NK-92 (cell line): ENCODE measurements around the gene RASGEF1B.
"Not testable (repeated sequence)": the region's sequence is repeated elsewhere in the genome, so short reads cannot be mapped to it uniquely, and the experiment has no call there.

ENCODE experiments used
- DNase-seq: peaks from one replicate; lab custom pipeline; 2025; ENCODE audit not compliant: unreplicated experiment; lab: John Stamatoyannopoulos, UW

RASGEF1B gene

DNA sequence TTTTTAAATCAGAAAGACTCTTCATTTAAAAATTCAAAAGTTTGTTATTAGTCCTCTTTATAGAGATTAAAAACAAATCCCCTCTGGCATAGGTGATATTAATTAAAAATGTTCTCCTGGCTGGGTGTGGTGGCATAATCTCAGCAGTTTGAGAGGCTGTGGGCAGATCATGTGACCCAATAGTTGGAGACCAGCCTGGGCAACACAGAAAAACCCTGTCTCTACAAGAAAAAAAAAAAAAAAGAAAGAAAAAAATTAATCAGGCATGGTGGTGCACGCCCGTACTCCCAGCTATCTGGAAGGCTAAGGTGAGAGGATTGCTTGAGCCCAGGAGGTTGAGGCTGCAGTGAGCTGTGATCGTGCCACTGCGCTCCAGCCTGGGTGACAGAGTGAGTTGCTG lies 38.9 kb downstream of the RASGEF1B start:
- DNase-seq, result no peak

GRCh38 chr4:81431971-81432370 lies 39.7 kb downstream of the RASGEF1B start:
- DNase-seq, result no peak

GRCh38 chr4:81429607-81430006 lies 42.1 kb downstream of the RASGEF1B start:
- DNase-seq, result no peak

GRCh38 chr4:81429031-81429430 lies 42.7 kb downstream of the RASGEF1B start:
- DNase-seq, result no peak

DNA sequence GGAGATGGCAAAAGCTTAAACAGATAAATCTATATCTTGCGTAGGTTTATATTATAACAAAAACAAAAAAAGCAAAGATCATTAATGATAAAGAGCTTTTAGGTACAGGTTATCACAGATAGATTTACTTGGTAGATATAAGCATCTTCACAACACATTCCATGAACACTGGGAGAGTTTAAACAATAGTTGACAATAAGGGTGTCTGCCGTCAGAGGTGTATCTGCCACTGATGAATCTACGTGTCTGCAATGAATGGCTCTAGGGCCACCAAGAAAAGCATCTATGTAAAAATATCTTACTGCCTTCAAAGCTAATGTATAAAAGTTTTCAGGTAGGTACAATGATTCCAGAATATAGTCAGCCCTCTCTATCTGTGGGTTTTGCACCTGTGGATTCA lies 43.7 kb downstream of the RASGEF1B start:
- DNase-seq, result no peak

GRCh38 chr4:81427344-81427821 lies 44.3 kb downstream of the RASGEF1B start:
- no peak for DNase-seq

DNA sequence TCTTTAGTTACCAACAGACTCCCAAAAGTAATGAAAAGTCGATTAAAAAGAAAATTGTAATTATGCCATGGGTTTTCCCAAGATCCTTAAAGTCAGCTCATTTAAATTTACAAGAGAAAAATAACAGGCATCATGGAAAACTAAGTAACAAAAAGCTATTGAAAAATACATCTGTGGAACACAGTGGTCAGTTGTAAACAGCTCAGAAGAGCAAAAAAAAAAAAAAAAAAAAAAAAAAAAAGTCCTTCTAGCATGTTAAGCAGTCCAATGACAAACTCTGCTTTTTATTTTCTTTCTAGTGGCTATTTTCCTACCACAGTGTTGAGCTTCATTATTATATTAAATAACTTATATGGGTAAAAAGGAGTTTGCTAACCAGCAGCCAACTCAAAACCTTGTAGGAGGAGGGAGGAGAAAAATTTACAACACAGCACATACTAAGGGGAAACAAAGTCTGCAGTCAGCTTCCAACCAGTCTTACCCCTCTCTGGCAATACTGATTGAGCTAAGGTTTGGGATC lies 44.9 kb downstream of the RASGEF1B start:
- DNase-seq, result no peak

- no peak for DNase-seq
These were observed 46.6 kb downstream of the RASGEF1B start for GRCh38 chr4:81424816-81425755.

GRCh38 chr4:81424336-81424735 lies 47.4 kb downstream of the RASGEF1B start:
- DNase-seq, result no peak

- DNase-seq, result no peak
These were observed 49.1 kb downstream of the RASGEF1B start for GRCh38 chr4:81422595-81422994.

- DNase-seq, result no peak
These were observed 50.1 kb downstream of the RASGEF1B start for GRCh38 chr4:81421346-81422218.

DNA sequence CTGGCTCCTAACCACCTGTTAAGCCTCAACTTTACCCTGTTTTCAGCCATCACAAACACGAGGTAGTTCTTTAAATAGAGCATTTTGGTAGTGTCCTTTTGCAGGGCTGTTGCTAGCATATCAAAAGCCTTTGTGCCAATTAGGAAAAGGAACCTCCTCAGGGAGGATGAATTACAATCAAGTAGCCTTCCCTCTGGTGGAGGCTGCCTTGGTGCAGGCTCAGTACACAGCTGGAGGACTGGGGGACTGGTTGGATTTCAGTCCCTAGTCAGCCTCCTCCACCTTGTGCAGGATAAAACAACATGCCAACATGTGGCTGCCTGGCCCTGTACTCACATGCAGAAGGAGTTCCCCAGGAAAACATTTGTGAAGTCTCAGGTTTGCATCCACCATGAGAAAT lies 53.1 kb downstream of the RASGEF1B start:
- DNase-seq, result no peak

DNA sequence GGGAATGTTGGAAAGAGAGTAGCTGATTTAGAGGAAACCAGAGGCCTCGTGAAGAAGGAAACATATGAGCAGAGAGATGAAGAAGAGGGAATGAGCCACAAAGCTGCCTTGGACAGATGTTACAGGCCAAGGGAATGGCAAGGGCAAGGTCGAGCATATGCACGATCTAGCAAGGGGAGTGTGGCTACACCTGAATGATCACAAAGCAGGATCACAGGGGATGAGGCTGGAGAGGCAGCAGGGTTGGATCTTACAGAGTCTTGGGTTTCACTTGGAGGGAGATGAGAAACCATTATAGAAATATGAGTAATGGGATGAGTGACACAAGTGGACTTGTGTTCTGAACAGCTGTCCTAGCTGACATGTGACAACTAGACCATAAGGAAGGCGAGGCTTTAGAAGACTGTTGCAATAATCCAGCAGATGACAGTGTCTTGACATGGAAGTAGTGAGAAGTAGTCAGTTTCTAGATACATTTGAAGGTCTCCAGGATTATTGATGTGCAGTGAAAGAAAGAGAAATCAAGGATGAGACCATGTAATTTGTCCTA lies 58.7 kb downstream of the RASGEF1B start:
- DNase-seq, result no peak

DNA sequence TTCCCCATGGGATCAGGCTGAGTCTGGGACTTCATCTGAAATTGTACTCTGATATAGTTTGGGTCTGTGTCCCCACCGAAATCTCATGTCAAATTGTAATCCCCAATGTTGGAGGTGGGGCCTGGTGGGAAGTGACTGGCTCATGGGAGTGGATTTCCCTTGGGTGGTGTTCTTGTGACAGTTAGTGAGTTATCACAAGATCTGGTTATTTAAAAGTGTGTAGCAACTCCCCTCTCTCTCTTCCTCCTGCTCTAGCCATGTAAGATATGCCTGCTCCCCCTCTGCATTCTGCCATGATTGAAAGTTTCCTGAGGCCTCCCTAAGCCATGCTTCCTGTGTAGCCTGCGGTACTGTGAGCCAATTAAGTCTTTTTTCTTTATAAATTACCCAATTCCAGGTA lies 61.0 kb downstream of the RASGEF1B start:
- no peak for DNase-seq

- DNase-seq, result no peak
These were observed 61.9 kb downstream of the RASGEF1B start for GRCh38 chr4:81409836-81410235.

DNA sequence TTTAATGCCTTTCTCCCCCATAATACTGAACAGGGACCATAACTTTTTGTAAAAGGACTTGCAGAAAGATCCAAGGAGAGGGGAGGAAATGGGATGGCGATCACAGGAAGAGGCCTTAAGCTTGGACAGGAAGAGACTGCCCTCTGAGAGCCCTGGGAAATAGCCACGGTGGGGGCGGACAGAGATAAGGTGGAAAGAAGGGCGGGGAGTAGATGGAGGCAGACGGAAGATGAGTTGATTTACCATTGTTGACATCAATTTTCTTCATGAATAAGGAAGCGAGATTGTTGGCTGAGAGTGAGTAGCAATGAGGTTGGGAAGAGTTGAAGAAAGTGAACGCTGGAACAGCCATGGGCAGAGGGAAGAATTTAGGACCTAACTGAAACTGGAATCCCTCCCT lies 63.4 kb downstream of the RASGEF1B start:
- no peak for DNase-seq

- DNase-seq, result no peak
These were observed 64.0 kb downstream of the RASGEF1B start for GRCh38 chr4:81407726-81408125.

DNA sequence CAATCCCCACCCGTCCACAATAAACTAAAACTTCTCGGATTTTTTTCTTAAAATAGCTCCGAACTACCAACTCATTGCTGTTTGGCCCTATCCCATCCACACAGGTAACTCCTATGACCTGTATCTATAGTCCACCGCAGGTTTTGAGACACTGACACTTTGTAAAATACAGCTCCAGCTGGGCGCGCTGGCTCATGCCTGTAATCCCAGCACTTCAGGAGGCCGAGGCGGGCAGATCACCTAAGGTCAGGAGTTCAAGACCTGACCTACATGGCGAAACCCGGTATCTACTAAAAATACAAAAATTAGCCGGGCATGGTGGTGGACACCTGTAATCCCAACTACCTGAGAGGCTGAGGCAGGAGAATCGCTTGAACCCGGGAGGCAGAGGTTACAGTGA lies 65.2 kb downstream of the RASGEF1B start:
- not testable (repeated sequence) for DNase-seq

- DNase-seq, result no peak
These were observed 65.8 kb downstream of the RASGEF1B start for GRCh38 chr4:81405900-81406401.

- no peak for DNase-seq
These were observed 67.0 kb downstream of the RASGEF1B start for GRCh38 chr4:81404741-81405140.

DNA sequence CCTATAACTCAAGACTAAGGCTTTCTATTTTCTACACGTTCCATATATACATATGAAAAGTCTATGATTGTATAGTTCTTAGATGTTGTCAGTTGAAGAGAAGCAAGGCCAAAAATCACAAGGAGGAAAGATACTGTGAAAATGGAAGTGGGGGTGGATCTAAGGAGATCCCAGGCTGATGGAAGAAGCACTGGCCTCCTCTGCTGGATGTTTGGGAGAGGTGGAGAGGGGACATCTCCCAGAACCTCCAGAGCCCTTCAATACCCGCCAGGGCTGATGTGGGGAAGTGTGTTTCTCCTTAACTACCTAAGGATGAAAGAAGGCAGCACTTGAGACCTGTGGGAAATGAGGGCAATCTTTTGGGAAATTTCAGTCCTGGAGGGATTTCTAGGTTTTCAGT lies 67.4 kb downstream of the RASGEF1B start:
- DNase-seq, result no peak
